ENCODE data around the gene NRXN3. TPM values are rescaled to one million over a fixed set of nuclear protein-coding genes. Genes with fewer than 3 reads are reported as not detected.
"Not testable (repeated sequence)": the region's sequence is repeated elsewhere in the genome, so short reads cannot be mapped to it uniquely, and the experiment has no call there.

Gene NRXN3
- total RNA-seq, 1 donor from 2014 or later: not detected

GRCh38 chr14:79767721-79768120 lies 1597.5 kb downstream of the NRXN3 start:
- not testable (repeated sequence) for DNase-seq (ENCODE audit: low read depth in 2 of 2)

- no peak for DNase-seq (ENCODE audit: low read depth in 2 of 2)
Observed at GRCh38 chr14:79781882-79782281, 1611.7 kb downstream of the NRXN3 start.

GRCh38 chr14:79783041-79783440 lies 1612.9 kb downstream of the NRXN3 start:
- DNase-seq (ENCODE audit: low read depth in 2 of 2): no peak

GRCh38 chr14:79786522-79786921 lies 1616.3 kb downstream of the NRXN3 start:
- DNase-seq (ENCODE audit: low read depth in 2 of 2): no peak

- DNase-seq (ENCODE audit: low read depth in 2 of 2): no peak
Observed at GRCh38 chr14:79788346-79788745, 1618.2 kb downstream of the NRXN3 start.

- DNase-seq (ENCODE audit: low read depth in 2 of 2): no peak
Observed at GRCh38 chr14:79791055-79791732, 1621.0 kb downstream of the NRXN3 start.

- DNase-seq (ENCODE audit: low read depth in 2 of 2): no peak
Observed at GRCh38 chr14:79802093-79802492, 1631.9 kb downstream of the NRXN3 start.

GRCh38 chr14:79805636-79806035 lies 1635.5 kb downstream of the NRXN3 start:
- DNase-seq (ENCODE audit: low read depth in 2 of 2): no peak

GRCh38 chr14:79809849-79810612 lies 1639.9 kb downstream of the NRXN3 start:
- no peak for DNase-seq (ENCODE audit: low read depth in 2 of 2)

- DNase-seq (ENCODE audit: low read depth in 2 of 2): no peak
Observed at GRCh38 chr14:79820866-79821535, 1650.8 kb downstream of the NRXN3 start.

GRCh38 chr14:79822034-79822433 lies 1651.9 kb downstream of the NRXN3 start:
- DNase-seq (ENCODE audit: low read depth in 2 of 2): no peak

- no peak for DNase-seq (ENCODE audit: low read depth in 2 of 2)
Observed at GRCh38 chr14:79825046-79825521, 1654.9 kb downstream of the NRXN3 start.

GRCh38 chr14:79826362-79826761 lies 1656.2 kb downstream of the NRXN3 start:
- DNase-seq (ENCODE audit: low read depth in 2 of 2): no peak

GRCh38 chr14:79829405-79830166 lies 1659.4 kb downstream of the NRXN3 start:
- no peak for DNase-seq (ENCODE audit: low read depth in 2 of 2)

- DNase-seq (ENCODE audit: low read depth in 2 of 2): no peak
Observed at GRCh38 chr14:79831195-79831892, 1661.2 kb downstream of the NRXN3 start.

GRCh38 chr14:79833781-79834180 lies 1663.6 kb downstream of the NRXN3 start:
- no peak for DNase-seq (ENCODE audit: low read depth in 2 of 2)

GRCh38 chr14:79834868-79835267 lies 1664.7 kb downstream of the NRXN3 start:
- no peak for DNase-seq (ENCODE audit: low read depth in 2 of 2)

GRCh38 chr14:79836577-79836976 lies 1666.4 kb downstream of the NRXN3 start:
- DNase-seq (ENCODE audit: low read depth in 2 of 2): no peak

- no peak for DNase-seq (ENCODE audit: low read depth in 2 of 2)
Observed at GRCh38 chr14:79837699-79838098, 1667.5 kb downstream of the NRXN3 start.

GRCh38 chr14:79840103-79840502 lies 1669.9 kb downstream of the NRXN3 start:
- no peak for DNase-seq (ENCODE audit: low read depth in 2 of 2)

GRCh38 chr14:79840831-79841230 lies 1670.7 kb downstream of the NRXN3 start:
- no peak for DNase-seq (ENCODE audit: low read depth in 2 of 2)

Measured in lung microvascular endothelial cell (primary cell).